Activated naive CD4-positive, alpha-beta T cell treated with anti-CD3 and anti-CD28 coated beads for 36 hours (primary cell): ENCODE results near the gene VPS36. TPM values are rescaled to one million over a fixed set of nuclear protein-coding genes. Genes with fewer than 3 reads are reported as not detected.
"Not testable (repeated sequence)": the region's sequence is repeated elsewhere in the genome, so short reads cannot be mapped to it uniquely, and the experiment has no call there.

Source experiments
- CTCF ChIA-PET: fragments of 350-600 bp; sonication (Branson Sonifier 250); formaldehyde crosslinking; loops from one replicate; lab custom pipeline; 2021; ENCODE audit warnings: antibody characterized with exemption; lab: Charles Lee
- DNase-seq: peaks from one replicate; pipeline ENCODE4 v3.0.0-alpha.2; 2020
- H3K27ac Mint-ChIP-seq: one replicate; pipeline ENCODE4 v1.8.0; 2021; ENCODE audit warnings: mild to moderate bottlenecking, mixed read lengths
- H3K27me3 Mint-ChIP-seq: one replicate; pipeline ENCODE4 v1.8.0; 2021; ENCODE audit warnings: low read depth, mixed read lengths
- H3K36me3 Mint-ChIP-seq: one replicate; pipeline ENCODE4 v1.8.0; 2021; ENCODE audit warnings: low read depth, mixed read lengths
- H3K4me1 Mint-ChIP-seq: one replicate; pipeline ENCODE4 v1.8.0; 2021; ENCODE audit warnings: low read depth, mixed read lengths
- H3K4me3 Mint-ChIP-seq: one replicate; pipeline ENCODE4 v1.8.0; 2021; ENCODE audit warnings: mild to moderate bottlenecking, moderate library complexity, mixed read lengths
- H3K9me3 Mint-ChIP-seq: one replicate; pipeline ENCODE4 v1.8.0; 2021; ENCODE audit warnings: mixed read lengths
- intact Hi-C: fragments of 100-400 bp; cut with micrococcal nuclease; formaldehyde crosslinking; loops from one replicate; pipeline ENCODE4 v1.15.1; 2023
- total RNA-seq, 2 experiments: library from RNA; stranded (reverse); gene quantifications; one replicate each; pipeline ENCODE4 v1.2.3, GENCODE V29; 2021

The VPS36 gene, protein sequence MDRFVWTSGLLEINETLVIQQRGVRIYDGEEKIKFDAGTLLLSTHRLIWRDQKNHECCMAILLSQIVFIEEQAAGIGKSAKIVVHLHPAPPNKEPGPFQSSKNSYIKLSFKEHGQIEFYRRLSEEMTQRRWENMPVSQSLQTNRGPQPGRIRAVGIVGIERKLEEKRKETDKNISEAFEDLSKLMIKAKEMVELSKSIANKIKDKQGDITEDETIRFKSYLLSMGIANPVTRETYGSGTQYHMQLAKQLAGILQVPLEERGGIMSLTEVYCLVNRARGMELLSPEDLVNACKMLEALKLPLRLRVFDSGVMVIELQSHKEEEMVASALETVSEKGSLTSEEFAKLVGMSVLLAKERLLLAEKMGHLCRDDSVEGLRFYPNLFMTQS
- total RNA-seq = 10 to 100 TPM; 25.3 to 32.0 TPM

DNA sequence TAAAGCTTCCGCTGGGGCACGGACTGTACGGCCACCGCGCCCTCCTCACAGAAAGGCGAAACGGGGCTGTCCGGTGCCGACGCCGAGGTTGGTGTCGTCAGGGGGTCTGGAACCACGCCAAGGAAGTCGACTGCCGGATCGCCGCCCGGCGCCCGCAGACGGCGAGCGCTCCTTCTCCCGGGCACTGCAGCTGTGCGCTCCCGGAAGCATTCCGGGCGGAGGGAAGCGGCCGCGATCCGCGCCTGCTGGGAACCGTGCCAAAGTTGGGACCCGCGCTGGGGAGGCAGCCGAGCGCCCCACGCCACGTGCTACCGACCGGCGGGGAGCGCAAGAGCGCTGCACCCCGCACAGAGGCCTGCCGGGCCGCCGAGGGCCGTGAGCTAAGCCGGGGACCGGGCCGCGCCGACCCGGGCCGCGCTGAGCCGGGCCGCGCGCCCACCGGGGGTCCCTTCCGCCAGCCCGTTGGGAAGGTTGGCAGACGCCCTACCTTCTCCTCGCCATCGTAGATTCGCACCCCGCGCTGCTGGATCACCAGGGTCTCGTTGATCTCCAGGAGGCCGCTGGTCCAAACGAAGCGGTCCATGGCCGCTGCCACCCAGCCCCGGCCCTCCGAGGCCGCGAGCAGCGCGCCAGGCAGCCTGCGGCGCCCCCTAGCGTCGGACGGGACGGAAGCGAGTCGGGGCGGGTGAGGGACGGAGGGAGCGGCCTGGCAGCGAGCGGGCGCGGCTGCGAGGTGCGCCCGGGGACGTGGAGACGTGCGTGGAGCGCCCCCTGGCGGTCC, at the start of gene VPS36:
VPS36 (minus strand) TSS at position 623 of the 781 bp plus-strand sequence; CDS start at position 583, 40 bp downstream.
- H3K4me1 Mint-ChIP-seq = peaks cover 30% of the 10 kb centered on the region
- peak within 1 kb of the TSS; percentile 92 for H3K4me3 Mint-ChIP-seq
- peak within 1 kb of the TSS; percentile 86 for H3K27ac Mint-ChIP-seq
- no peaks in the 10 kb centered on the region for H3K27me3 Mint-ChIP-seq
- DNase-seq = peak; percentile 94
- CTCF ChIA-PET = interaction anchor here (0.6 to 4.0 kb wide), 27 partner anchors 8 to 285 kb away, joined by 3 to 18 read pairs (median 4); partner anchors contain the start of gene SUGT1
- H3K36me3 Mint-ChIP-seq = peaks cover 3% of the 10 kb centered on the region
- intact Hi-C loops = loop anchor here (1.0 to 5.0 kb wide), 10 partner anchors 45 to 554 kb away; partner anchors contain the start of genes ALG11 and SUGT1
- no peaks in the 10 kb centered on the region for H3K9me3 Mint-ChIP-seq

DNA sequence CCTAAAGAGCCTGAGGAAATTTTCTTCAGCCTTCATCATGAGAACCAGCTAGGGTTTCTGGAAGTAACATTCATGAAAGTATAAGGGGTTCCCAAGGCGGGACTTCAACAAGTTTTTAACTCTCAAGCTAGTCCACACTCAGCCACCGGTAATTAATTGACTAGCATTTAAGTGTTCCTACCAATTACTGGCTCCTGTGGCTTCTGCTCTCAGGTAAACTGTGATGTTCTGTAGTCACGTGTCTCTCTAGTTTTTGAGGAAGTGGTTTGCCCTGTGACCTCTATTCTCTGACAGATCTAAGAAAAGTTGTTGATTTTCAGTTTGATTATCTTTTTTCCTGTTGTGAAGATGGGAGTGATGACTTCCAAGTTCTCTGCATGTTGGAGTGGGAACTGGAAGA, 47.5 kb upstream of the VPS36 start:
- H3K36me3 Mint-ChIP-seq, H3K9me3 Mint-ChIP-seq, intact Hi-C loops, CTCF ChIA-PET, H3K27me3 Mint-ChIP-seq, H3K27ac Mint-ChIP-seq, H3K4me3 Mint-ChIP-seq, DNase-seq, H3K4me1 Mint-ChIP-seq: not testable (repeated sequence)

DNA sequence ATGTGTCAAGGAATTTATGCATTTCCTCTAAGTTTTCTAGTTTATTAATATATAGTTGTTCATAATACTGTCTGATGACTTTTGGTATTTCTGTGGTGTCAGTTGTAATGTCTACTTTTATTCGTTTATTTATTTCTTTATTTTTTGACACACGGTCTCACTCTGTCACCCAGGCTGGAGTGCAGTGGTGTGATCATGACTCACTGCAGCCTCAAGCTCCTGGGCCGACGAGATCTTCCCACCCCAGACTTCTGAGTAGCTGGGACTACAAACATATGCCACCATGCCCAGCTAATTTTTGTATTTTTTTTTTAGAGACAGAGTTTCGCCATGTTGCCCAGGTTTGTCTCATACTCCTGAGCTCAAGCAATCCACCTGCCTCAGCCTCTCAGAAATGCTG, 43.8 kb upstream of the VPS36 start:
- DNase-seq, H3K4me1 Mint-ChIP-seq, CTCF ChIA-PET, H3K27me3 Mint-ChIP-seq, H3K4me3 Mint-ChIP-seq, H3K9me3 Mint-ChIP-seq, intact Hi-C loops, H3K27ac Mint-ChIP-seq, H3K36me3 Mint-ChIP-seq: not testable (repeated sequence)

DNA sequence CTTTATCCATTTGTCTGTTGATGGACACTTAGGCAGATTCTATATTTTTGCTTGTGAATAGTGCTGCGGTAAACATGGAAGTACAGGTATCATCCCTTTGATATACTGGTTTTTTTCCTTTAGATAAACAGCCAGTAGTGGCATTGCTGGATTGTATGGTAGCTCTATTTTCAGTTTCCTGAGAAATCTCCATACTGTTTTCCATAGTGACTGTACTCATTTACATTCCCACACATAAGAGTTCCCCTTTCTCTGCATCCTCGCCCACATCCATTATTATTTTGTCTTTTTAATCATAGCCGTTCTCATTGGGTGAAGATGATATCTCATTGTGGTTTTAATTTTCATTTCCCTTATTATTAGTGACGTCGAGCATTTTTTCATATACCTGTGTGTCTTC, 40.6 kb upstream of the VPS36 start:
- H3K27ac Mint-ChIP-seq, DNase-seq, H3K9me3 Mint-ChIP-seq, intact Hi-C loops, H3K4me1 Mint-ChIP-seq, H3K4me3 Mint-ChIP-seq, CTCF ChIA-PET, H3K36me3 Mint-ChIP-seq, H3K27me3 Mint-ChIP-seq: not testable (repeated sequence)

DNA sequence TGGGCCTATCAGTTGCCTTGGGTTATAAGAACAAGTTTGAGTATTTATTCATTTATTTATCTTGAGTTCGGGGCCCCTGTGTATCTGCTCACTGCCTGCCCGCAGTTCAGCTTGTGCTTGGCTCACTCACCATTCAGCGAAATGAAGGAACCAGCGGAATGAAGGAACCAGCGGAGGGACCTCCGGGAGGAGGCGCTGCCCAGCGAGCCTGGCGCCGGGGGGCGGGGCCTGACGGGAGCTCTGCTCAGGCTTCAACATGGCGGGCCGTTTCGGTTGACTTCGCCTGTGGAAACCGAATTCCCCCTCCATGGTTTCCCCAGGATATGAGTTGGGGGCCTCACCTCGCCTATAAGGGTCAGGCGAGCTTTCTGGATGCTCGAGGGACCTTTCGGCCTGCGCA, 38.3 kb upstream of the VPS36 start:
- H3K4me1 Mint-ChIP-seq, DNase-seq, intact Hi-C loops, CTCF ChIA-PET, H3K27me3 Mint-ChIP-seq, H3K4me3 Mint-ChIP-seq, H3K36me3 Mint-ChIP-seq, H3K27ac Mint-ChIP-seq, H3K9me3 Mint-ChIP-seq: not testable (repeated sequence)

DNA sequence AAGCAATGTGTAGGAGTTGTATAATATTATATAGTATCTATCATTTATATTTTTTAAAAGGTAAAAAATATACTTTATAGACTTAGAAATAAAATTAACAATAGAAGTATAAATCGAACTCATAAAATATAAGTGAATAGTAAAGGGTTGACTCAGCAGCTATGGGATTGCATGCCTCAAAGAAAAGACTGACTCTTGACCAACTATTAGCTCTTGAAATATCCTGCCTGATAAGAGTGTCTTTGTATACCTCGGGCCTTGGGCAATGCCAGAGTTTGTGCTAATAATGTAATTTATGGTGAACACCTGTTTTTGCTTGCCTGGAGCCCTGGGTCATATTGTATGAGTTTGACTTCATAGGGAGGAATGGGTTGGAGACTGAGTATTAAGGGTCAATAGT, 36.6 kb upstream of the VPS36 start:
- H3K4me3 Mint-ChIP-seq, CTCF ChIA-PET, H3K27ac Mint-ChIP-seq, DNase-seq, H3K27me3 Mint-ChIP-seq, H3K36me3 Mint-ChIP-seq, H3K4me1 Mint-ChIP-seq, H3K9me3 Mint-ChIP-seq, intact Hi-C loops: not testable (repeated sequence)

DNA sequence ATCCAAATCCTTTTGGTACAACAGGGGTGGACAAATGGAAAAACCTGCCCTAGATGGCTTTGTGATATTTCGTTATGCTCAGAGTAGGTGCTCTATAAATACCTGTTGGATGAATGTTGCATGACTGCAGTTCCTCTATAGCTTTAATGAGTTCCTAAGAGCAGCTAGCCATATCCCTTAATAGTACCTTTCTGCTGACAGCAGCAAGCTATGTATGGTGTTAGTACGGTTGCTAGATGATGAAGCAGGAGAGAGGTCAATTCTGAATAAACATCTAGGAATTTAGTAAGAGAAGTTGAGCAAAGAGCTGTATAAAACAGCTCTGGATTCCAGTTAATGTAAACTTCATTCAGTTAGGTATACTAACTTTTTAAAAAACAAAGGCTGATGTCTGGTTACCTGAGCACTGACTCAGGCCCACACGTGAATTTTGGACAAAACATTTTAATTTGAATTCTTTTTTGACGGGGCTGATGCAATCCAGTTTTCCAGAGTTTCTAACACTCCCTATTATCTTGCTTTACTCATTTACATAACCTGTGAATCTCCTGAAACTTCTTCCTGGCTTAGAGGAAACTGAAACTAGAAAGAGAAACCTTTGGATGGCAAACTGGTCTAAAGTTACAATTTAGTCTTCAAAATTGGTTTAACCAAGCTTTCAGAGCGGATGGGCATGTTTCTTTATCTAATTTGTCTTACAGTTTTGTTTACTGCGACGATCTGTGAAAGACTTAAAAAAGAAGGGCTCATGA, 30.4 kb upstream of the VPS36 start:
- DNase-seq, H3K27me3 Mint-ChIP-seq, H3K27ac Mint-ChIP-seq, H3K4me3 Mint-ChIP-seq, H3K4me1 Mint-ChIP-seq, H3K36me3 Mint-ChIP-seq, intact Hi-C loops, H3K9me3 Mint-ChIP-seq, CTCF ChIA-PET: not testable (repeated sequence)

DNA sequence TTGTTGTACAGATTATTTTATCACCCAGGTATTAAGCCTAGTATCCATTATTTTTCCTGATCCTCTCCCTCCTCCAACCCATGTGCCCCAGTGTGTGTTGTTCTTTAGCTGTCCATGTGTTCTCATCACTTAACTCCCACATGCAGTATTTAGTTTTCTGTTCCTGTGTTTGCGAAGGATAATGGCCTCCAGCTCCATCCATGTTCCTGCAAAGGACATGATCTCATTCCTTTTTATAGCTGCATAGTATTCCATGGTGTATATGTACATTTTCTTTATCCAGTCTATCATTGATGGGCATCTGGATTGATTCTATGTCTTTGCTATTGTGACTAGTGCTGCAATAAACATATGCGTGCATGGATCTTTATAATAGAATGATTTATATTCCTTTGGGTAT, 18.1 kb upstream of the VPS36 start:
- H3K4me1 Mint-ChIP-seq, intact Hi-C loops, DNase-seq, H3K9me3 Mint-ChIP-seq, H3K27me3 Mint-ChIP-seq, H3K4me3 Mint-ChIP-seq, H3K27ac Mint-ChIP-seq: not testable (repeated sequence)
- CTCF ChIA-PET = interaction anchor here (0.6 to 0.8 kb wide), 2 partner anchors 16 to 378 kb away, joined by 3 read pairs; no protein-coding TSS in a partner anchor
- peaks cover 45% of the 10 kb centered on the region for H3K36me3 Mint-ChIP-seq

DNA sequence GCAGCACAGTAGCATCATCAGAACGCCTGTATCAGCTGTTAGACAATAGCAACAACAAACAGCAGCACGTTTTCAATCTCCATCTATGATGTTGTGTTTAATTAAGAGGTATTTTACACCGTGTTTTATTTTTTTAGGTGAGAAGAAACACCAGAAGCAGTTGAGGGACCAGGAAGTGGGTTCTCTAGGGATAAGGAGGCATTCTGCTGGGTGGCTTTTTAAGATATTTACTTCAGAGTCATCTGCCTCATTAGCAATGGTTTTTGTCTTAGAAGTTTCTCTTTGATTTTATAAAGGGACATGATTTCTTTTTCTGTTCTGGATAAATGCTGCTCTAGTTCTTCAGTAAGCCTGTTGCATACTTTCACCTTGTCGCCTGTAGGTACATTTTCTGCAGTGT, 13.1 kb upstream of the VPS36 start:
- no peak for DNase-seq
- intact Hi-C loops = no loop called here
- H3K27me3 Mint-ChIP-seq = no peaks in the 10 kb centered on the region
- CTCF ChIA-PET = interaction anchor here (1.5 kb wide), 1 partner anchor 13 kb away, joined by 4 read pairs; no protein-coding TSS in a partner anchor
- H3K4me1 Mint-ChIP-seq = peaks cover 21% of the 10 kb centered on the region
- no peaks in the 10 kb centered on the region for H3K9me3 Mint-ChIP-seq
- H3K27ac Mint-ChIP-seq = no peak overlapping the region
- peaks cover 55% of the 10 kb centered on the region for H3K36me3 Mint-ChIP-seq
- no peak overlapping the region for H3K4me3 Mint-ChIP-seq

DNA sequence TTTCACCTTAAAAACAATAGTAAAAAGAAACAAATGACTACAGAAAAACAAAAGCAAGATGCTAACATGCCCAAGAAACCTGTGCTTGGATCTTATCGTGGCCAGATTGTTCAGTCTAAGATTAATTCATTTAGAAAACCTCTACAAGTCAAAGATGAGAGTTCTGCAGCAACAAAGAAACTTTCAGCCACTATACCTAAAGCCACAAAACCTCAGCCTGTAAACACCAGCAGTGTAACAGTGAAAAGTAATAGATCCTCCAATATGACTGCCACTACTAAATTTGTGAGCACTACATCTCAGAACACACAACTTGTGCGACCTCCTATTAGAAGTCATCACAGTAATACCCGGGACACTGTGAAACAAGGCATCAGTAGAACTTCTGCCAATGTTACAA, 10.8 kb upstream of the VPS36 start:
- peaks cover 32% of the 10 kb centered on the region for H3K4me1 Mint-ChIP-seq
- intact Hi-C loops = no loop called here
- DNase-seq = no peak
- CTCF ChIA-PET = interaction anchor here (1.2 kb wide), 1 partner anchor 10 kb away, joined by 3 read pairs; no protein-coding TSS in a partner anchor
- no peaks in the 10 kb centered on the region for H3K27me3 Mint-ChIP-seq
- H3K9me3 Mint-ChIP-seq = no peaks in the 10 kb centered on the region
- peaks cover 53% of the 10 kb centered on the region for H3K36me3 Mint-ChIP-seq
- no peak overlapping the region for H3K4me3 Mint-ChIP-seq
- no peak overlapping the region for H3K27ac Mint-ChIP-seq

DNA sequence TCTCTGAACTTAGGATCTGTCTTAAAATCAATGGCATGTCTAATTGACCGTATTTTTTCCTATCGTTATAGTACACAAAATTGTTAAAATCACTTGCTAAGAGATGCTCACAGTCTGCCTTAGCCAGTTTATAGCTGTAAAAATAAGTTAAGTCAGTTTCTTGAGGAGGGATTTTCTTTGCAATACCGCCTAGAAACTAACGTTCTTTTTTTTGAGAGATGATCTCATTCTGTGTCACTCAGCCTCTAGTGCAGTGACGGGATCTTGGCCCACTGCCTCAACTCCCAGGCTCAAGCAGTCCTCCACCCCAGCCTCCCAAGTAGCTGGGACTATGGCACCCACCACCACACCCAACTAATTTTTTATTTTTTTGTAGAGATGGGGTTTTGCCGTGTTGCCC, 9.2 kb upstream of the VPS36 start:
- DNase-seq = no peak
- Mint-ChIP-seq H3K4me1 (peaks cover 35% of the 10 kb centered on the region), H3K4me3 (no peak overlapping the region), H3K27ac (no peak overlapping the region), H3K36me3 (peaks cover 48% of the 10 kb centered on the region), H3K9me3 (no peaks in the 10 kb centered on the region), H3K27me3 (no peaks in the 10 kb centered on the region)
- CTCF ChIA-PET = interaction anchor here (0.7 kb wide), 1 partner anchor 11 kb away, joined by 3 read pairs; no protein-coding TSS in a partner anchor
- intact Hi-C loops = no loop called here

DNA sequence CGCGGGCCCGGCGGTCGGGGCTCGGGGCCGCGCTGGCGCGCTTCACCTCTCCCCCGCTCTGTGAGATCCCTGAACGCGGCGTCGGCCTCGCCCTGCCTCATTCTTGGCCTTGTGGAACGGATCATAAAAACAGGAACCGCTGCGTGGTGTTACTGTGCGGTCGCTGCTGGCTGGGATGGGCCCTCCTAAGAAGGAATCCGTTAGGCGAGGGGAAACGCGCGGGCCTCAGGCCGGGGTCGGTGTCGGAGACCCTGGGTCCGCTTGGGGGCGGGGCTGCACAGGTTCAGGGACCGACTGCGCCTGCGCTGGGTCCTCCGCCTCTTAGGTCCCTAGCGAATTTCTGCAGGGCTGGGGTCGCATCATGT, 5.2 kb upstream of the VPS36 start:
- CTCF ChIA-PET = no interaction called here
- H3K9me3 Mint-ChIP-seq = no peaks in the 10 kb centered on the region
- peaks cover 32% of the 10 kb centered on the region for H3K4me1 Mint-ChIP-seq
- no peaks in the 10 kb centered on the region for H3K27me3 Mint-ChIP-seq
- peak; percentile 79 for DNase-seq
- intact Hi-C loops = loop anchor here (1.0 to 2.0 kb wide), 7 partner anchors 162 to 1001 kb away; partner anchors contain the start of genes ALG11, SUGT1 and WDFY2
- peaks cover 25% of the 10 kb centered on the region for H3K36me3 Mint-ChIP-seq
- peak overlapping the region; percentile 89 for H3K27ac Mint-ChIP-seq
- peak overlapping the region; percentile 89 for H3K4me3 Mint-ChIP-seq
